ENCODE measurements around the gene DUS2.

Gene DUS2

DNA sequence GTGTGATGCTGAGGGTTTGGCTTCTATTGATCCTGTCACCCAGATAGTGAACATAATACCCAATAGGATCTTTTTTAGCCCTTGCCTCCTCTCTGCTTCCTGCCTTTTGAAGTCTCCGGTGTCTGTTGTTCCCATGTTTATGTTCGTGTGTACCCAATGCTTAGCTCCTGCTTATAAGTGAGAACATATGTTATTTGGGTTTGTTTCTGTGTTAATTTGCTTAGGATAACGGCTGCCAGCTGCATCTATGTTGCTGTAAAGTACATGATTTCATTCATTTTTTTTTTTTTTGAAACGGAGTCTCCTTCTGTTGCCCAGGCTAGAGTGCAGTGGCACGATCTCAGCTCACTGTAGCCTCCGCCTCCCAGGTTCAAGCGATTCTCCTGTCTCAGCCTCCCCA, 23.0 kb downstream of the DUS2 start:
- no peak for DNase-seq (ENCODE audit: low spot score)

DNA sequence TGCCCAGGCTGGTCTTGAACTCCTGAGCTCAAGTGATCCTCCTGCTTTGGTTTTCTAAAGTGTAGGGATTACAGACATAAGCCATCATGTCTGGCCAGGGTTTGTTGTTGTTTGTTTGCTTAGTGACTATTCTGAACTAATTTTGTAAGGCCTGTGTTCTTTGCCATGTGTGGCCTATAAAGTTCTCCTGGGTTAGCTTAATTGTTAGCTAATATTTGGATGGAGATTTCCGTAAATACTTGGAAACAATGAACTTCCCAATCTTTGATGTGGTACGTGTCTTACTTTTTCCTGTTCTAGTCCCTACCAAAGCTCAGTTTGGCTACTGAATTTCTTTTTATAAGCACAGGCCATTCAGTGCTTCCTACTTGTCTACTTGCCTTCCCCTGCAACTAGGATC, 24.9 kb downstream of the DUS2 start:
- DNase-seq (ENCODE audit: low spot score) = no peak

DNA sequence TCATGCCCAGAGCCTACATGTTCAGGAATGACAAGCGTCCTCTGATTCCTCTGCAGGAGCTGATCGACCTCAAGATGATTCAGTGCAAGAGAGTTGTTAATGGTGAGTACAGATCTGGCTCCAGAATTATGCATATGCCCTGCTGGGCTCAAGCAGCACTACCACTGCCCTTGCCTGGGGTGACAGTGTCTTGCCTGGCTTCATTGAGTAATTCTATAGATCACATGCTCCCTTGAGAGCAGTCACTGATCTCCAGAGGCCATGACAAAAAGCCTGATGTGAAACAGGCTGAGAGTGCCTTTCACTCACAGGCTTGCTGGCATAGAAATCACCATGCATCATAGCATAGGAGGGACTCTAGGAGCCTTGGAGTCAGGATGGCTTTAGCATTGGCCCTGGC, 26.4 kb downstream of the DUS2 start:
- no peak for DNase-seq (ENCODE audit: low spot score)

DNA sequence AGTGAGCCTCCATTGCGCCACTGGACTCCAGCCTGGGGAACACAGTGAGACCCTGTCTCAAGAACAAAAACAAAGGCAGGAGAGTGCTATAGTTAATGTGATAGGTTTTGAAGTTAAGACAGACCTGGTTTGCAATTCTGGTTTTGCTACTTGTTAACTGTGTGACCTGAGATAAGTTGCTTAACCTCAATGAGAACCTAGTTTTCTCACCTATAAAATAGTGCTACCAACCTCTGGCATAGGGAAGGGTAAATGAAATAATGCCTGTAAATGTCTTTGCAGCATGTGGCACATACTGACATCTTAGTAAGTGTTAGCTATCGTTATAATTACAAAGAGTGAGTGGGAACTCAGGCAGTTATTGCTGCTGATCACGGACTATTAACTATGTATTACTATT, 32.3 kb downstream of the DUS2 start:
- DNase-seq (ENCODE audit: low spot score) = no peak

DNA sequence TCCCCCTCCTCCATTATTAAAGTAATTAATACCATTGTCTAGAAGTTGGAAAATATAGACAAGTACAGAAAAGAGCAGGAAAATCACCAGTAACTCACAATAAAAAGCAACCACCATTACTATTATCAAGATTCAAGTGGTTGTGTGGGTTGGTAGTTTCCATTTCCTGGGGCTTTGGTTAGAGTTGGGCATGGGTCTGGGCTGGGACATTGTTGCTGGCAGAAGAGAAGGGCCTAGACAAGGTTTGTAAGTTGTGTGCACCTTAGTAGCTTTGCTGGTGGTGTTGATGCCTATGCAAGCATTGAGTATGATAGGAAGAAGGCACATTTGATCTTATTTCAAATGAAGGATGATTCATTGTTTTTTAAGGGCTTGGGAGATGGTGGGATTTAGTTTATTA, 36.7 kb downstream of the DUS2 start:
- DNase-seq (ENCODE audit: low spot score) = no peak

DNA sequence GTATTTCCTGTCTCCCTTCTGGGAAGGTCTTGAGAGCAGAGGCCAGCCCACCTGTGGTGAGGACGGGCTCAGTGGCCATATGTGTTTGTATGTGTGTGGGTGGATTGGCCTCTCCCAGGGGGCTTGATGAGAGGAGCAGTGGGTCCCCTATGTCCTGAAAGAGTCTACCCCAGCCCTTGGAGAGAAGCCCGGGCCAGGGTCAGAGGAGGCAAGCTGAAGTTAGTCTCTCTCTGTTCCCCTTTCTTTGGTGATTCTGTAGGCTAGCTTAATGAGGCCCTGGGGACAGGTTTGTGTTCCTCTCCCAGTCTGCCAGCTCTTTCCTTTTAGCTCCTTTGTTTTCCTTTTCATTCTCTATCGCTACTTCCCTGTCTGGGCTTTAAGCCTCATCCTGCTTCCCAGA, 38.3 kb downstream of the DUS2 start:
- no peak for DNase-seq (ENCODE audit: low spot score)

DNA sequence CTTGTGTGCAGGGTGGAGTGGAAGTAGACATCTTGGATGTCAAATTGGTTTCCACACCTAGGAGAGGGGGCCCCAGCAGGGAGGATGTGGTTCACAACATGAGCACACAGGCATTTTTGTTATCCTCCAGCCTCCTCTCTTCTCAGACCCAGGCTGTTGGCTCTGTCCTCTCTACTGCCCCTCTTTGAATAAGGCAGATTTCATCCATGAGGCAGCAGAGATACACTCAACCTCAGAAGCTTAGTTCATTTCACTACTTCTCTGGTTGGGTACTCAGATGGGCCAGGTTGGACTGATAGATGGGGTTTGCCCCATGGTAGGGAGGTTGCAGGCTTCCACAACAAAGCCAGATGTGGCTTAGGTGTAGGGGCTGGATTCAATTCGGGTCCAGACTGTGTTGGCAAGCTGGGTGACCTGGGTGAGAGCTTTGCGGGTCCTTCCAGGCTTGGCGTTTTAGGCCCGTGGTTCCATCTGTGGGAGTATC, 39.9 kb downstream of the DUS2 start:
- no peak for DNase-seq (ENCODE audit: low spot score)

DNA sequence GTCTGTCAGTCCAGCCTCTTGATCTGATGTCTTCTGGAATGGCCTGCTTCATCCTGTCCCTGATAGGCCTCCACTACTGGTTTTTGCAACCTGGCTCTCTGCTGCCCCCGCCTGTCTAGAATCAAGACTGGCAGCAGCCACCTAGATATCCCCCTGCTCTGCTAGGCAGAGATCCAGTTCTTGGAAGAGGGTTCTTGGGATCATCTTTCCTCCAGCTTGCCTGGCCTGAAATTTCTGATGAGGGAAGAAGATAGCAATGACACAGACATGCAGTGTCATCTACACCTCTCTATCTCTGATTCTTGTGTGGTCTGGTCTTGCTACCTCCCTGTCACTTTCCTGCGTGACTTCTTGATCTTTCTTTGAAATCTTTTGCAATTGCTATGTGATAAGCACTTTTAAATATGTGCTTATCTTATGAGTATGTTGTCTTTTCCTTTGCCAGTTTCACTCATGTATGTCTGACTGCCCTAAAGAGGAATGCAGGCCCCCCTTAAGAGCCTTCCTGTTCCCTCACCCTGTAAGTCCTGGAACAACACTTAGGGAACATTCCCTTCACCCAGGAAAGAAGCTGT, 41.8 kb downstream of the DUS2 start:
- peak; percentile 42 for DNase-seq (ENCODE audit: low spot score)

DNA sequence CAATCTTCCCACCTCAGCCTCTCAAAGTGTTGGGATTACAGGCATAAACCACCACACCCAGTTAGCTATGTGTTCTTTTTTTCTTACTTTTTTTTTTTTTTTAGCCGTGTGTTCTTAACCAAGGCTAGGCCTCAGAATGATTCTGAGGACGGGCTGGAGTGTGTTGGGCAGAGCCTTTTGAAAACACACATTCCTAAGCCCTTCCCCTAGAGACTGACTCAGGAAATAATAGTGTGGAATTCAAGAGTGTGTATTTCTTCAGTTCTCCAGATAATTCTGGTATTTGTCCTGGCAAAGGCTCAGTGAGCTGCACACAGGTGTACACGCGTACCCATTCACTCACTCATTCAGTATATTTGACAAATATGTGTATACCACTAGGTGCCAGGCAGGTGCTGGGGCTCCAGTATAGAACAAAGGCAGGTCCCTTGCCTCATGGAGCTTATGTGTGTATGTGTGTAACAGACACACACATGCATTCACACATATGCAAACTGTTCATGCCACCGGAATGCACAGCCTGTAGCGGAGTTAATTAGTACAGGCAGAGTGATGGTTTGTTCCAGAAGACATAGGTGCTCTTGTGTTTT, 42.7 kb downstream of the DUS2 start:
- DNase-seq (ENCODE audit: low spot score) = no peak

DNA sequence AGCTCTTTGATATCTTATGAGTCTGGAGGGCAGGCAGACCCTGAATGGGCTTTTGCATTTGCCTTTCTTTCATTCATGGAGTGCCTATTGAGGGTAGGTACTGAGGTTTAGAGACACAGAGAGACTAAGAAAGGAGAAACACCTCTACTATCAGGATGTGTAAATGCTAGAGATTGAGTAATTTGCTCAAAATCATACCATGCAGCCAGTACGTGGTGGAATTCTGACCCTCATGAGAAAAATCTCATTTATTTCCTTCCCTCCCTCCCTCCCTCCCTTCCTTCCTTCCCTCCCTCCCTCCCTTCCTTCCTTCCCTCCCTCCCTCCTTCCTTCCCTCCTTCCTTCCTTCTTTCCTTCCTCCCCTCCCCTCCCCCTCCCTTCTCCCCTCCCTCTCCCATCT, 43.7 kb downstream of the DUS2 start:
- DNase-seq (ENCODE audit: low spot score) = no peak

DNA sequence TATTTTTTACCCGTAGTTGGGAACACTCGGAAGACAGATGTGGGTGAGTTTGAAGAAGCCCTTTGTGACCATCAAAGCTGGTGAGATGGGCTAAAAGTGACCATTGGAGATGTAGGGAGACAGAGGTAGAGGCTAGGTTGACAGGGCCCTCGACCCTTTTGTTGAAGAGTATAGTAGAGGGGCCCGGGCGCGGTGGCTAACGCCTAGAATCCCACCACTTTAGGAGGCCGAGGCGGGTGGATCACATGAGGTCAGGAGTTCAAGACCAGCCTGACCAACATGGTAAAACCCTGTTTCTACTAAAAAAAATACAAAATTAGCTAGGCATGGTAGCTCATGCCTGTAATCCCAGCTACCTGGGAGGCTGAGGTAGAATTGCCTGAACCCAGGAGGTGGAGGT, 45.8 kb downstream of the DUS2 start:
- DNase-seq (ENCODE audit: low spot score) = no peak

DNA sequence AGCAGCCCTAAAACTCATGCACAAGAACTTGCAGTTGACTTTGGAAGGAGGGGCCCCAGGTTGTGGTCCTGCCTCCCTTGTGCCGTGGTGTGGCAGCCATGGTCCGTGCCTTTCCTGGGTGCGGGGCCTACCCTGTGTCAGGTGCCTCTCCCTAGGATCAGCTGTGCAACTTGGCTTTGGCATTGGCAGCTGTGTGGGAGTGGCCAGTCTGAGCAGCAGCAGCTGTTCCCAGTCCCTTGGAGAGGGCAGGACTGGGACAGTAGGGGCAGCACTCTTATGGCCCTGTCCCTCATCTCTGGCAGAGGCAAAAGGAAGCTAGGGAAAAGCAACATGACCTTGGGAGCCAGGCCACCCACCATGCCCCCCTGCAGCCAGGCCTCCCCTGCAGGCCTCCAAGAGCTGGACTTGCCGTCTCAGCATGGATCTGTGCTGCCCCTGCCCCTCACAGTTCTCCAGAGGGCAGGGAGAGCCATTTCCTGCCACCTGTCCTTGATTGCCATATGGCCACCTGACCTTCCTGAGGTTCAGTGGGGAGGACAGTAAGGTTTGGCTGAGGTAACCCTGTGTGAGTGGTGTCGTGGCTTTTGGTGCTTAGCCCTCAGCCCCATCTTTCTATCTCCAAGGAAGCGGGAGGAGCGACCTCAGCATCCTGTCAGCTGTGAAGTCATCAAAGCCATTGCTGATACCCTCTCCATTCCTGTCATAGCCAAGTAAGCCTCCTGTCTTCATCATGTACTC, 46.6 kb downstream of the DUS2 start:
- DNase-seq (ENCODE audit: low spot score) = no peak

DNA sequence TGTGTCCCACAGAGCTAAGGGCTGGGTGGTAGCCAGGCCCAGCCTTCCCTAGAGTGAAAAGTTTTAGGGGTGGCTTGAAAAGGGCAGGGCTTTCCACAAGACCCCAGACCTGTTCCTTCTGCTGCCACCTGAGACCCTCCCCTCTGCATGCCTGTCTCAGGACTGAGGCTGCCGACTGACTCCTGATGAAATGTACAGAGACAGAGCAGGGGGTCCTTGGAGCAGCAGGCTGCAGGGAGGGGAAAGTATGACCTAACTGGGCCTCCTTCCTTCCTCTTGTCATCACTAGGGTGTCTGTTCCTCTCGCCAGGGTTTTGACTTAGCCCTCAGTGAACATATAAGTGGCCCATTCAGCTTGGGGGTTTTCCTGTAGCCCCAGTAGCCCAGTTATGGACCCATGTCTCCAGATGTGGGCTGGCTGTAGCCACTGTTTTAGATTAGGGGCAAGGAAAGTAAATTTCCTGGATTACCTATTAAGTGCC, 47.2 kb downstream of the DUS2 start:
- no peak for DNase-seq (ENCODE audit: low spot score)

DNA sequence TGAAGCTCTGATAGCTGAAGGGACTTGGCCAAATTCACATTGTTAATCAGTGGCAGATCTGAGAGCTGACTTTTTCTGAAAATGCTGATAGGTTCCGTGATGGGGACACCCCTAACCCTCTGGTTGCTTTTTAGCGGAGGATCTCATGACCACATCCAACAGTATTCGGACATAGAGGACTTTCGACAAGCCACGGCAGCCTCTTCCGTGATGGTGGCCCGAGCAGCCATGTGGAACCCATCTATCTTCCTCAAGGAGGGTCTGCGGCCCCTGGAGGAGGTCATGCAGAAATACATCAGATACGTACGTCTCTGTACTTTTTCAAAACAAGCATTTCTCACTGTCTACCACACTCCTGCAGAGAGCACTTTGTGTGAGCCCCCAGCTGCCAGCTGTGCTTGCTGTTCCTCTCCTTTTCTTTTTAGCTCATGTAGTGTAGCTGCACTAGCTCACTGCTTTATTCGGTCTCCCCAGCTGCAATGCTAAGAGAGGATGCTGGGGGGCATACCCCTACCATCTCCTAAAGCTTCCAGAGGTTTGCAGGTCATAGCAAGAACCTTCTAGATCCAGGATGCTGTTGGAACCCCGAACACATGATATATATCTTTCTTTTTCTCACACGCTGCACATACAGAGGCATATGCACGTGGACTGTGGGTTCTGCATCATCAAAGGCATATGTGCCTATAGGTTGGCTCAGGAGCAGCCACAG, 47.9 kb downstream of the DUS2 start:
- no peak for DNase-seq (ENCODE audit: low spot score)

DNA sequence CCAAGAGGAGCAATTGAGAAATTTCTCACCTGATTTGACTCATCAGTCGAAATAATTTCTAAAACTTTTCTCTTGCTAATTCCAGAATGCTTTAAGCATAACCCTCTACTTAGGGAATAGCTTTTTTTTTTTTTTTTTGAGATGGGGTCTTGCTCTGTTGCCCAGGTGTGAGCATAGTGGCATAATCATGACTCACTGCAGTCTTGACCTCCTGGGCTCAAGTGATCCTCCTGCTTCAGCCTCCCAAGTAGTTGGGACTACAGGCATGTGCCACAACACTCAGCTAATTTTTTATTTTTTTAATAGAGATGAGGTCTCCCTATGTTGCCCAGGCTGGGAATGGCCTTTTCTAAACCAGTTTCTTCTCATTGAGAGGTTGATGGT, 48.4 kb downstream of the DUS2 start:
- no peak for DNase-seq (ENCODE audit: low spot score)

DNA sequence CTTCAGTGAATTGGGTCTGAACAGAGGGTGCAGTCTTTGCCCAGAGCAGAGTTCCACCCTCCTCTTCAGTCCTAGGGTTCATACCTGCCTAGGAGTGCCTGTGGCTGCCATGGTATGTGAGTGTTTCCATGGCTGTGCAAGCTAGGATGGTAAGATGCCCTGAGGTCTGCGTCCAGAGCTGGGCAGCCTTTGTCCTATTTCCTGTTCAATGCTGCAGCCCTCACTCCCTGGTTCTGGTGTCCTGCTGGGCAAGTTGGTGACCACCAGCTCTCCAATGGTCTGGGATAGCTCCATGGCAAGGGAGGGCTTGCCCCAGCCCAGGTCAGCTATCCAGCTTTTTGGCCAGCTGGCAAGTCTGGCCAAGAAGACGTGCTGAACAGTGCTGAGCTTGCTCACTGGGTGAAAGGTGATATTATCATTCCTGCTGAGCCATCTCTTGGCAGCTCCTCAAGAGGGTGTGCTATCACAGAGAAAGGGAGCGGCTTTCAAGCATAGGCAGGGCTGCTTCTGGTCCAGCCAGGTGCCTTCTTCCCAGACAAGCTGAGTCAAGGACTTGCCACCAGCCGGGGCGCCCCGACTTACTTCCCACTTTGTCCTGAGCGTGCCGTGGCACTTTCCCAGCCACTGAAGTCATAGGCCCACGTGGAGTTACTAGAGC, 49.1 kb downstream of the DUS2 start:
- DNase-seq (ENCODE audit: low spot score) = no peak

DNA sequence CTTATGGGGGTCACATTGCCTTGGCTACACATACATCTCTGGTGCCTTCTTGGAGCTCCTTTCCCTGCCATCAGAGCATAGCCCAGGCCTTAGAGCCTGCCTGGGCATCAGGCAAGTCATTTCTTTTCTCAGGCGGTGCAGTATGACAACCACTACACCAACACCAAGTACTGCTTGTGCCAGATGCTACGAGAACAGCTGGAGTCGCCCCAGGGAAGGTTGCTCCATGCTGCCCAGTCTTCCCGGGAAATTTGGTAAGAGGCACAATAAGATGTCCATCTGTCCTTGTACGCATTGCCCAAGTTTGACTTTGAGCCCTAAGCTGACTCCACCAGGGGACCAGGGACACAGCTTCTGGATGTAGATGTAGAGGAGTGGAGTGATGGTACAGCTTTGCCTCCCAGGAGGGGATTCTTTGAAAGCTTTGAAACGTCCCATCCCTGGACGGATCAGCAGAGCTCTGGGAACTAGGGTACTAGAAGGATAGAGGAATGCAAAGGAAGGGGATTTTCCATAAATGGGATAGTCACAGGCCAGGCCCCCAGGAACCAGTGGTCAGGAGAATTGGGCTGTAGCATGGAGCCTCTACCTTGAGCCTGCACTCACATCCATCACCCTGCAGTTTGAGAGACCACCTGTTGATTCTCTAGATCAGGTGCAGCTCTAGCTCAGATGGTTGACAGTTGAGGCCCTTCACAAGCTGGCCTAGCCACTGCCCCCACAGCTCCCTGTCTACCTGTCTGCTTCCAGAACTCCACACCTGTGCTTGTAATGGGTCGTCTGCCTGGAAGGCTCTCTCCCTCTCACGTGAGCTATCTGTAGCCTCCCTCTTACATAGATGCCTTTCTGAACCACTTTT, 51.0 kb downstream of the DUS2 start:
- no peak for DNase-seq (ENCODE audit: low spot score)

DNA sequence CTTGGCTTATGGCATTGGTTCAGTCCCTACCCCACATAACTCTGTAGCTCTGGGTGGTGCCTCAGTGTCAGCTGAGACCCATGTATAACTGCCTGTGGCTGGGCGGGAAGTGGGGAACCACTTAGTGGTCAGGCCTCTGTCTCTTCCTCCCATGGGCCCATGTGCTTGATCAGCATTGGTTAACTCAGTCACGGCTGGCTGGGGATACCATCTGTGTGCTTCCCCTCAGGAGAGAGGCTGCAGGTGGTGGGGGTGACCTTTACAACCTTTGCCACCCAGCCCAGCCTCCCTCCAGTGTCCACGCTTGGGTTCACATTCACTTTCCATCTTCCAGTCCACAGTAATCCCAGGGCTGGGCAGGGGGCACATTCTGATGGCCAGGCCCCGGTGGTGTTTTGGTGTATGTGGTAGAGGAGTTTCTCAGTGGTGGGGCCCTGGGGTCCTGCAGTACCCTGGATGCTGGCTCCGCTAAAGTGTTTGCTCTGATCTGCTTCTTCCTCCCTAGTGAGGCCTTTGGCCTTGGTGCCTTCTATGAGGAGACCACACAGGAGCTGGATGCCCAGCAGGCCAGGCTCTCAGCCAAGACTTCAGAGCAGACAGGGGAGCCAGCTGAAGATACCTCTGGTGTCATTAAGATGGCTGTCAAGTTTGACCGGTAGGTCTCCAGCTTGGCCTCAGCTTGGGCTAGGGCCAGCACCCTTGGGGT, 51.9 kb downstream of the DUS2 start:
- no peak for DNase-seq (ENCODE audit: low spot score)

DNA sequence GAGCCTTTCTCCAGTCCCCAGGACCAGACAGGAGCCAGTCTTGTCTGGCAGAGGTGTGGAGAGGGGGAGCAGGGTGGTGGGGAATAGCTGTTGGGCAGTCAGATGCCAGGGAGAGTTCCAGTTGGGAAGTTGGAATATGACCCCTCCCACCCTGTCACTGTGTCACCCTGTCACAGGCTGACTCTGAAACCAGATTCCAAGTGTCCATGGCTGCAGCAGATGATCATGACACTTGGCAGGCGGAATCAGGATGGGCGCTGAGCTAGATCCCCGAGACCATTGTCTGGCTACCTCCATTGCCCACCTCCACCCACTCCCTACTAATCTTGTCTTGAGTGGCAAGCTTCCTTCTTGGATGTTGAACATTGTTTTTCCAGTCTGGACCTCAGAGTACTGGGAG, 52.9 kb downstream of the DUS2 start:
- DNase-seq (ENCODE audit: low spot score) = no peak

DNA sequence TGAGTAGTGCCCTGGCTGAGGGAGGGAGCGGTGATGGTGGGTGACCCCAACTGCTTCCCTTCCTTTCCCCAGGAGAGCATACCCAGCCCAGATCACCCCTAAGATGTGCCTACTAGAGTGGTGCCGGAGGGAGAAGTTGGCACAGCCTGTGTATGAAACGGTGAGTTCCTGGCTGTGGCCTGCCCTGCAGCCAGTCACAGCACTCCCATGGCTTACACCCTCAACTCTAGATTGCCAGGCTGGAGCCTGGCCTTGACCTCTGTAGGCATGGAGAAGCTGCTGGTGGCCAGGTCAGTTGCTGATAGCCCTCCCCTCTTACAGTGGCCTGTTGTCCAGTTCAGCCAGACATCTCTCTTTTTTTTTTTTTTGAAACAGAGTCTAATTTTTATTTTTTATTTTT, 53.5 kb downstream of the DUS2 start:
- no peak for DNase-seq (ENCODE audit: low spot score)
